H9 (cell line): ENCODE results near the gene SELL. TPM values are rescaled to one million over a fixed set of nuclear protein-coding genes. Genes with fewer than 3 reads are reported as not detected.

Experiments used
- DNase-seq: peaks from one replicate; pipeline ENCODE4 v3.0.0-alpha.2; 2017
- H2AFZ ChIP-seq: one replicate; pipeline ENCODE4 v1.6.1; 2013; ENCODE audit warnings: mild to moderate bottlenecking, low read length, control low read depth, moderate library complexity
- H2AK5ac ChIP-seq: 2 replicates; pipeline ENCODE4 v1.6.1; 2013; ENCODE audit warnings: low read length, control low read depth, mixed read lengths; ENCODE audit not compliant: insufficient read length
- H2BK120ac ChIP-seq: one replicate; pipeline ENCODE4 v1.6.1; 2013; ENCODE audit warnings: low read depth, mild to moderate bottlenecking, low read length, control low read depth, inconsistent platforms; ENCODE audit not compliant: poor library complexity, severe bottlenecking
- H2BK12ac ChIP-seq: 2 replicates; pipeline ENCODE4 v1.6.1; 2013; ENCODE audit warnings: low read length, control low read depth, mixed read lengths, low read depth; ENCODE audit not compliant: insufficient read length
- H2BK15ac ChIP-seq: 2 replicates; pipeline ENCODE4 v1.6.1; 2013; ENCODE audit warnings: low read depth, low read length, control low read depth
- H2BK20ac ChIP-seq: one replicate; pipeline ENCODE4 v1.6.1; 2013; ENCODE audit warnings: low read depth, mild to moderate bottlenecking, low read length, control low read depth, inconsistent platforms; ENCODE audit not compliant: poor library complexity, severe bottlenecking
- H2BK5ac ChIP-seq: 2 replicates; pipeline ENCODE4 v1.6.1; 2013; ENCODE audit warnings: low read length, control low read depth, mixed read lengths; ENCODE audit not compliant: insufficient read length
- H3K14ac ChIP-seq: 2 replicates; pipeline ENCODE4 v1.6.1; 2013; ENCODE audit warnings: low read length, control low read depth; ENCODE audit not compliant: insufficient read depth
- H3K18ac ChIP-seq: 2 replicates; pipeline ENCODE4 v1.6.1; 2013; ENCODE audit warnings: low read depth, mild to moderate bottlenecking, mixed read lengths, low read length, control low read depth; ENCODE audit not compliant: insufficient read length
- H3K23ac ChIP-seq: 2 replicates; pipeline ENCODE4 v1.6.1; 2013; ENCODE audit warnings: low read length, control low read depth, mixed read lengths, low read depth; ENCODE audit not compliant: insufficient read length
- H3K23me2 ChIP-seq: 2 replicates; pipeline ENCODE4 v1.6.1; 2013; ENCODE audit warnings: low read depth, mild to moderate bottlenecking, mixed read lengths, low read length, control low read depth; ENCODE audit not compliant: insufficient read length, poor library complexity, severe bottlenecking
- H3K27ac ChIP-seq: 2 replicates; pipeline ENCODE4 v1.5.1; 2013; ENCODE audit warnings: low read length, control low read depth, mixed read lengths, low read depth; ENCODE audit not compliant: insufficient read length
- H3K27me3 ChIP-seq: 2 replicates; pipeline ENCODE4 v1.6.1; 2013; ENCODE audit warnings: low read length, control low read depth, inconsistent platforms; ENCODE audit not compliant: insufficient read depth
- H3K4ac ChIP-seq: 2 replicates; pipeline ENCODE4 v1.6.1; 2013; ENCODE audit warnings: low read depth, mild to moderate bottlenecking, control low read depth, inconsistent platforms, low read length, moderate library complexity
- H3K4me1 ChIP-seq: 2 replicates; pipeline ENCODE4 v1.6.1; 2013; ENCODE audit warnings: low read length, control low read depth, inconsistent platforms; ENCODE audit not compliant: insufficient read depth
- H3K4me2 ChIP-seq: 2 replicates; pipeline ENCODE4 v1.6.1; 2013; ENCODE audit warnings: low read length, control low read depth, mixed read lengths; ENCODE audit not compliant: insufficient read length, insufficient read depth
- H3K56ac ChIP-seq: 2 replicates; pipeline ENCODE4 v1.6.1; 2013; ENCODE audit warnings: low read depth, mild to moderate bottlenecking, mixed read lengths, low read length, control low read depth; ENCODE audit not compliant: insufficient read length
- H3K79me1 ChIP-seq: 2 replicates; pipeline ENCODE4 v1.6.1; 2013; ENCODE audit warnings: low read depth, mild to moderate bottlenecking, moderate library complexity, low read length, control low read depth, inconsistent platforms; ENCODE audit not compliant: insufficient read depth, poor library complexity, severe bottlenecking
- H3K79me2 ChIP-seq: 2 replicates; pipeline ENCODE4 v1.6.1; 2013; ENCODE audit warnings: low read length, control low read depth, inconsistent platforms; ENCODE audit not compliant: insufficient read depth
- H3K9ac ChIP-seq: 2 replicates; pipeline ENCODE4 v1.6.1; 2013; ENCODE audit warnings: low read length, control low read depth, mixed read lengths; ENCODE audit not compliant: insufficient read length; ENCODE audit errors: extremely low read depth
- H3K9me3 ChIP-seq: one replicate; pipeline ENCODE4 v1.6.1; 2013; ENCODE audit warnings: low read depth, low read length, inconsistent platforms; ENCODE audit not compliant: control insufficient read depth
- H3T11ph ChIP-seq: one replicate; pipeline ENCODE4 v1.6.1; 2013; ENCODE audit warnings: mild to moderate bottlenecking, low read length, control low read depth, inconsistent platforms
- H4K20me1 ChIP-seq: one replicate; pipeline ENCODE4 v1.6.1; 2013; ENCODE audit not compliant: control insufficient read depth, insufficient read length, insufficient read depth
- H4K5ac ChIP-seq: 2 replicates; pipeline ENCODE4 v1.6.1; 2013; ENCODE audit warnings: low read depth, mild to moderate bottlenecking, mixed read lengths, low read length, control low read depth; ENCODE audit not compliant: insufficient read length
- H4K8ac ChIP-seq: replicated peaks from 2 replicates; pipeline ENCODE4 v1.6.1; 2013; ENCODE audit warnings: low read length, control low read depth, mixed read lengths, low read depth; ENCODE audit not compliant: insufficient read length
- H4K91ac ChIP-seq: 2 replicates; pipeline ENCODE4 v1.6.1; 2013; ENCODE audit warnings: low read depth, mild to moderate bottlenecking, moderate library complexity, mixed read lengths, low read length, control low read depth; ENCODE audit not compliant: insufficient read length
- H3K27ac Mint-ChIP-seq, 3 experiments: 2 replicates in 2 of 3; 3 replicates in 1 of 3; pipeline ENCODE4 v1.8.0; 2020 to 2021; ENCODE audit warnings: mixed read lengths in 3 of 3, mild to moderate bottlenecking in 1 of 3, moderate library complexity in 1 of 3
- H3K27me3 Mint-ChIP-seq: 2 replicates; pipeline ENCODE4 v1.8.0; 2021; ENCODE audit warnings: low read depth, mild to moderate bottlenecking, moderate library complexity, mixed read lengths
- H3K36me3 Mint-ChIP-seq, 3 experiments: 2 replicates in 2 of 3; 3 replicates in 1 of 3; pipeline ENCODE4 v1.8.0; 2020 to 2021; ENCODE audit warnings: low read depth in 3 of 3, mixed read lengths in 3 of 3; ENCODE audit not compliant: insufficient read depth in 1 of 3
- H3K4me1 Mint-ChIP-seq, 2 experiments: 2 replicates each; pipeline ENCODE4 v1.8.0; 2020; ENCODE audit warnings: mixed read lengths in 2 of 2
- H3K4me3 Mint-ChIP-seq, 2 experiments: 2 replicates in 1 of 2; 3 replicates in 1 of 2; pipeline ENCODE4 v1.8.0; 2020 to 2021; ENCODE audit warnings: mild to moderate bottlenecking in 2 of 2, mixed read lengths in 2 of 2, moderate library complexity in 1 of 2
- H3K9me3 Mint-ChIP-seq, 2 experiments: 2 replicates in 1 of 2; 3 replicates in 1 of 2; pipeline ENCODE4 v1.8.0; 2020; ENCODE audit warnings: mild to moderate bottlenecking in 2 of 2, mixed read lengths in 2 of 2, moderate library complexity in 1 of 2
- CTCF ChIP-seq: fragments of 200-600 bp; sonication (generic); conservative IDR thresholded peaks from 3 replicates; pipeline ENCODE4 v1.8.0; 2021; ENCODE audit warnings: antibody characterized with exemption, mild to moderate bottlenecking
- WGBS: extraction: QIAGEN DNeasy Blood & Tissue Kit; methylation state at CpG from one replicate; pipeline ENCODE4 v1.1.7; 2013; ENCODE audit warnings: missing lambda C conversion rate, low lambda C conversion rate, mixed read lengths; ENCODE audit not compliant: insufficient read length; ENCODE audit errors: extremely low coverage; 5-methylcytosine and 5-hydroxymethylcytosine counted together
- total RNA-seq: library from RNA; stranded (reverse); gene quantifications from 2 replicates; pipeline ENCODE4 v1.2.1, GENCODE V29; 2021

Gene SELL
- total RNA-seq, 1 experiment from 2014 or later = not detected

DNA sequence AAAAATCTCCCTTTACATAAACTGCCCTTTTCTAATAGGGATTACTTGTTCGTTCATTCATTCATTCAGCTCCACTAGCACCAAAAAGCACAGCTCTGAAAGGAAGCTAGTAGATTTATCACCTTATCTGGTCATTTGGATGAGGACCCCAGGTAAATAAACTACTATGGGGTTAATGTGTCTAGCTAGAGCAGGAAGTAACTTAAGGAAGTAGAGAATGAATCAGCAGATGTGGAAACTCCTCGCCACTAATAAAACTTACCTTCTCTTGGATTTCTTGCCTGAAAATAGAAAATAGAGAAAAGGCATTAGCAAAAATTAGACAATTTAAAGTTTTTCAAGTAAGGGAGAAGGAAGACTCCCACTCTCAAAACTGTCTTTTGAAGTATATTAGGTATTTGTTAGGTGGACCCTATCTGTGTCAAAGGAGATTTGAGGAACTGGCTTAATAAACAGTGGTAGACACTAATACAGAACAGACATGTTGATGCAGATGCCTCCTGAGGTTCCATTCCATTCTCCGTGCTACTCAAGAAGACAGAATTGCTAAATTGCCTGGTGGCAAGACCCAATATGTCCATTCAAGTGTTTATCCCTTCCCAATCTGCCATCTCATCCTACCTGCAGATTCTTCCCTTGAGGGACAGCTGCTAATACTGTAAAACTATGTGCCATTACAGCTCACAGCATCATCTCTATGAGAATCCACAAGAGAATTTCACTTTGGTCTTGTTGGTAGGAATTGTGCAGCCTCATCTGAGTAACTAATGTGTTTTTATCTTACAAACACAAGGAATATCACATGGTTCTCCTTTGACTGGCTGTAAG is 14.9 kb downstream of the SELL start:
- H3K23ac ChIP-seq = no peak overlapping the region
- H4K20me1 ChIP-seq = no peaks in the 10 kb centered on the region
- no peak overlapping the region for H4K5ac ChIP-seq
- Mint-ChIP-seq H3K4me1 (peaks cover 2% of the 10 kb centered on the region in 2 experiments), H3K4me3 (no peak overlapping the region), H3K9me3 (no peaks in the 10 kb centered on the region), H3K27ac (no peak overlapping the region), H3K27me3 (peaks cover 41% of the 10 kb centered on the region), H3K36me3 (no peaks in the 10 kb centered on the region)
- no peaks in the 10 kb centered on the region for H3K9me3 ChIP-seq
- H3K79me2 ChIP-seq = no peaks in the 10 kb centered on the region
- H3K27ac ChIP-seq = no peak overlapping the region
- no peak overlapping the region for H2BK120ac ChIP-seq
- no peak overlapping the region for H4K8ac ChIP-seq
- H3K9ac ChIP-seq = no peak overlapping the region
- WGBS = no CpG with 5 or more reads among the region's 3 CpGs
- H3K27me3 ChIP-seq = peaks cover 11% of the 10 kb centered on the region; the same call in 1 of the 2 replicates
- no peak overlapping the region for H2AK5ac ChIP-seq
- no peak overlapping the region for H3K18ac ChIP-seq
- no peak overlapping the region for H2BK12ac ChIP-seq
- H2BK20ac ChIP-seq = no peak overlapping the region
- no peak for TF ChIP-seq CTCF
- no peak overlapping the region for H2BK15ac ChIP-seq
- H2BK5ac ChIP-seq = no peak overlapping the region
- DNase-seq = no peak
- no peak overlapping the region for H3K4ac ChIP-seq
- no peaks in the 10 kb centered on the region for H3K23me2 ChIP-seq
- no peak overlapping the region for H3K14ac ChIP-seq
- no peak overlapping the region for H3K4me2 ChIP-seq
- no peak overlapping the region for H3T11ph ChIP-seq
- no peak overlapping the region for H4K91ac ChIP-seq
- H3K4me1 ChIP-seq = no peaks in the 10 kb centered on the region
- no peaks in the 10 kb centered on the region for H3K79me1 ChIP-seq
- no peak overlapping the region for H2AFZ ChIP-seq
- H3K56ac ChIP-seq = no peak overlapping the region
